GM12878 (cell line): ENCODE results near the gene KDM4C. TPM values are rescaled to one million over a fixed set of nuclear protein-coding genes. Genes with fewer than 3 reads are reported as not detected.

ENCODE experiments used
- ATAC-seq: fragments of 200-7000 bp; cut with Tn5 transposase; 3 replicates; pipeline ENCODE4 v1.9.1; 2020; ENCODE audit warnings: mild to moderate bottlenecking, moderate library complexity
- BruUV-seq: library from RNA; stranded (reverse); fragments of 400-500 nt; replicated peaks from 2 replicates; lab custom pipeline; 2021; lab: Mats Ljungman, UMichigan
- CTCF ChIA-PET: fragments of 300-600 bp; sonication (Branson Sonifier 250); formaldehyde crosslinking; extraction: SDS; loops from one replicate; lab custom pipeline; 2021; ENCODE audit warnings: inconsistent platforms; lab: Yijun Ruan, JAX
- POLR2A ChIA-PET: fragments of 350-600 bp; formaldehyde crosslinking; extraction: SDS; loops from one replicate; lab custom pipeline; 2021; ENCODE audit warnings: inconsistent platforms; lab: Charles Lee
- RAD21 ChIA-PET: fragments of 300-600 bp; sonication (Branson Sonifier 250); formaldehyde crosslinking; loops from one replicate; lab custom pipeline; 2023; ENCODE audit warnings: antibody characterized with exemption; ENCODE audit not compliant: unreplicated experiment; lab: Charles Lee
- SMC1A ChIA-PET: fragments of 300-600 bp; sonication (Branson Sonifier 250); formaldehyde crosslinking; loops from one replicate; lab custom pipeline; 2023; ENCODE audit not compliant: unreplicated experiment, uncharacterized antibody; lab: Charles Lee
- DNase-seq: peaks from one replicate; pipeline ENCODE4 v3.0.0-alpha.2; 2011; ENCODE audit warnings: low read depth, low spot score
- FAIRE-seq: peaks from 3 replicates; lab custom pipeline; 2011; peaks lifted over from hg19 to GRCh38; lab: Jason Lieb, UNC
- H2AFZ ChIP-seq: 2 replicates; pipeline ENCODE4 v1.6.0; 2011; ENCODE audit warnings: low read depth, low read length, control low read depth; ENCODE audit not compliant: control insufficient read depth
- H3K27ac ChIP-seq: 2 replicates; pipeline ENCODE4 v1.5.1; 2011; ENCODE audit warnings: control low read depth; ENCODE audit not compliant: control insufficient read depth, insufficient read depth
- H3K27me3 ChIP-seq, 2 experiments: replicated peaks in 1 of 2; 2 replicates each; pipeline versions ENCODE4 v1.6.0 to v1.6.1; 2011; ENCODE audit warnings: low read length in 1 of 2; ENCODE audit not compliant: control insufficient read depth in 2 of 2, insufficient read depth in 2 of 2
- H3K36me3 ChIP-seq, 2 experiments: 2 replicates each; pipeline ENCODE4 v1.5.1; 2011; ENCODE audit warnings: low read length in 1 of 2; ENCODE audit not compliant: control insufficient read depth in 2 of 2, insufficient read depth in 2 of 2
- H3K4me1 ChIP-seq: 2 replicates; pipeline ENCODE4 v1.6.1; 2011; ENCODE audit warnings: mild to moderate bottlenecking, low read length, moderate library complexity, mixed read lengths; ENCODE audit not compliant: control insufficient read depth, insufficient read depth
- H3K4me2 ChIP-seq: 2 replicates; pipeline ENCODE4 v1.6.0; 2011; ENCODE audit warnings: control low read depth; ENCODE audit not compliant: control insufficient read depth, insufficient read depth
- H3K4me3 ChIP-seq: fragments of 200-600 bp; sonication (generic); 2 replicates; pipeline ENCODE4 v1.5.1; 2016
- H3K79me2 ChIP-seq: 2 replicates; pipeline ENCODE4 v1.6.0; 2011; ENCODE audit warnings: low read length; ENCODE audit not compliant: control insufficient read depth, insufficient read depth
- H3K9ac ChIP-seq: 2 replicates; pipeline ENCODE4 v1.8.0; 2011; ENCODE audit warnings: low read length, control low read depth, mixed read lengths; ENCODE audit not compliant: control insufficient read depth, insufficient read depth
- H3K9me3 ChIP-seq: replicated peaks from 3 replicates; pipeline ENCODE4 v1.5.1; 2011; ENCODE audit warnings: mild to moderate bottlenecking, low read length; ENCODE audit not compliant: control insufficient read depth, insufficient read depth
- H4K20me1 ChIP-seq: 2 replicates; pipeline ENCODE4 v1.6.0; 2011; ENCODE audit not compliant: control insufficient read depth, insufficient read depth
- CHD2 ChIP-seq: IDR thresholded peaks from 2 replicates; pipeline ENCODE4 v1.6.1; 2011; ENCODE audit warnings: low read depth, low read length, improper control_type of control experiment, borderline replicate concordance
- EGR1 ChIP-seq, 2 experiments: IDR thresholded peaks; 1 replicate in 1 of 2; 2 replicates in 1 of 2; pipeline ENCODE4 v1.6.1; 2011 to 2012; ENCODE audit warnings: low read depth in 2 of 2, low read length in 2 of 2, borderline replicate concordance in 1 of 2, mild to moderate bottlenecking in 1 of 2, moderate library complexity in 1 of 2
- FOS ChIP-seq: IDR thresholded peaks from 3 replicates; pipeline ENCODE4 v1.6.1; 2011; ENCODE audit warnings: borderline replicate concordance; ENCODE audit not compliant: insufficient read length; ENCODE audit errors: extremely low read depth
- MEF2B ChIP-seq: fragments of 450-650 bp; IDR thresholded peaks from 2 replicates; pipeline ENCODE4 v1.6.1; 2018; ENCODE audit warnings: mild to moderate bottlenecking, moderate library complexity; ENCODE audit not compliant: partially characterized antibody, poor library complexity, severe bottlenecking
- SMAD1 ChIP-seq: fragments of 450-650 bp; IDR thresholded peaks from 2 replicates; pipeline ENCODE4 v1.6.1; 2018; ENCODE audit warnings: mild to moderate bottlenecking, low read depth; ENCODE audit not compliant: partially characterized antibody
- SREBF2 ChIP-seq: IDR thresholded peaks from 2 replicates; pipeline ENCODE4 v1.6.1; 2012; ENCODE audit warnings: mild to moderate bottlenecking, low read length
- TCF3 ChIP-seq: IDR thresholded peaks from 2 replicates; pipeline ENCODE4 v1.6.1; 2012; ENCODE audit warnings: low read depth, mild to moderate bottlenecking, low read length, borderline replicate concordance; ENCODE audit not compliant: insufficient read depth
- WGBS: methylation state at CpG from one replicate; pipeline ENCODE4 v1.1.6; 2016; ENCODE audit warnings: low lambda C conversion rate; ENCODE audit not compliant: insufficient replicate concordance, insufficient coverage; ENCODE audit errors: missing lambda C conversion rate; 5-methylcytosine and 5-hydroxymethylcytosine counted together
- in situ Hi-C: fragments of 300-500 bp; cut with MboI; formaldehyde crosslinking; loops from 9 replicates; pipeline ENCODE4 v1.14.3; 2018; ENCODE audit warnings: mixed read lengths
- intact Hi-C: fragments of 100-400 bp; cut with micrococcal nuclease; formaldehyde crosslinking; loops from one replicate; pipeline ENCODE4 v1.14.2; 2022; ENCODE audit not compliant: unreplicated experiment
- polyA plus RNA-seq, 11 experiments: library from polyadenylated mRNA; depleted of rRNA in 4 of 11; unstranded in 6 of 11; stranded (reverse) in 5 of 11; fragments of >200 nt; fragmentation: Nextera tagmentation in 4 of 11; fragmentation: Illumina TruSeq in 1 of 11; extraction: Ambion mirVana in 4 of 11; extraction: Trizol in 1 of 11; gene quantifications; 1 replicate in 1 of 11; 2 replicates in 10 of 11; pipeline versions ENCODE4 v1.2.1 to v1.2.3, GENCODE V29; 2011 to 2016; ENCODE audit warnings: inconsistent platforms in 2 of 11, missing spikeins in 2 of 11, low read depth in 1 of 11
- total RNA-seq, 4 experiments: library from RNA; depleted of rRNA in 3 of 4; stranded (reverse); fragments of >200 nt in 3 of 4; fragmentation: Illumina TruSeq in 1 of 4; extraction: Trizol in 1 of 4; gene quantifications; 2 replicates each; pipeline versions ENCODE4 v1.2.1 to v1.2.3, GENCODE V29; 2013 to 2021
- TF ChIP-seq, protein P1 (sequence below): IDR thresholded peaks from 2 replicates; pipeline ENCODE4 v1.6.1; 2012; ENCODE audit warnings: improper control_type of control experiment, low read depth, low read length; ENCODE audit not compliant: insufficient replicate concordance
- TF ChIP-seq, protein P2 (sequence below): fragments of 450-650 bp; IDR thresholded peaks from 2 replicates; pipeline ENCODE4 v1.6.1; 2017; ENCODE audit warnings: antibody characterized with exemption, mild to moderate bottlenecking, moderate library complexity

KDM4C gene
- total and polyA plus RNA-seq, 10 of the 15 experiments (the other 5 are each of a cell fraction or from before 2014, with no cell fraction given): 6.8 to 41.2 (median 20.1) TPM

DNA sequence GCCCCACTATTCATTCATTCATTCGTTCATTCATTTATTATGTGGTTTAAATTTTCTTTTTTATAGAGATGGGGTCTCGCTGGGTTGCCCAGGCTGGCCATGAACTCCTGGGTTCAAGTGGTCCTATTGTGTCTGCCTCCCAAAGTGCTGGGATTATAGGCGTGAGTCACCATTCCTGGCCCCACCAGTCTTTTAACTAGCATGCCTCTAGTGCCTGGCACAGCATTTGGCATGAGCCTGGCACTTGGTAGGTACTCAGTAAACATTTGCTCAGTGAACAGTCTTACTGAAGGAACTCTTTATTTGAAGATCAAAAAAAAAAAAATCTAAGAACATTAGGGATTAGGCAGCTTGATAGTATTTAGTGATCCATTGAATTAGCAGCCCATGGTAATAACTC lies 98.1 kb downstream of the KDM4C start:
- no peak for FAIRE-seq
- ChIA-PET SMC1A (interaction anchor here (0.6 kb wide), 1 partner anchor 530 kb away, joined by 5 read pairs; no protein-coding TSS in a partner anchor), CTCF (no interaction called here)

More for the DNA sequence above, 98.1 kb downstream of the KDM4C start:
- TF ChIP-seq SMAD1 (no peak), EGR1 (IDR thresholded peaks at IDR 0.05; ENCODE audit: borderline replicate concordance in 1 of 2, low read depth in 2 of 2, low read length in 2 of 2) (no peak), TCF3 (no peak), SREBF2 (no peak), MEF2B (no peak), FOS (no peak), CHD2 (no peak)
- TF ChIP-seq, protein P1, sequence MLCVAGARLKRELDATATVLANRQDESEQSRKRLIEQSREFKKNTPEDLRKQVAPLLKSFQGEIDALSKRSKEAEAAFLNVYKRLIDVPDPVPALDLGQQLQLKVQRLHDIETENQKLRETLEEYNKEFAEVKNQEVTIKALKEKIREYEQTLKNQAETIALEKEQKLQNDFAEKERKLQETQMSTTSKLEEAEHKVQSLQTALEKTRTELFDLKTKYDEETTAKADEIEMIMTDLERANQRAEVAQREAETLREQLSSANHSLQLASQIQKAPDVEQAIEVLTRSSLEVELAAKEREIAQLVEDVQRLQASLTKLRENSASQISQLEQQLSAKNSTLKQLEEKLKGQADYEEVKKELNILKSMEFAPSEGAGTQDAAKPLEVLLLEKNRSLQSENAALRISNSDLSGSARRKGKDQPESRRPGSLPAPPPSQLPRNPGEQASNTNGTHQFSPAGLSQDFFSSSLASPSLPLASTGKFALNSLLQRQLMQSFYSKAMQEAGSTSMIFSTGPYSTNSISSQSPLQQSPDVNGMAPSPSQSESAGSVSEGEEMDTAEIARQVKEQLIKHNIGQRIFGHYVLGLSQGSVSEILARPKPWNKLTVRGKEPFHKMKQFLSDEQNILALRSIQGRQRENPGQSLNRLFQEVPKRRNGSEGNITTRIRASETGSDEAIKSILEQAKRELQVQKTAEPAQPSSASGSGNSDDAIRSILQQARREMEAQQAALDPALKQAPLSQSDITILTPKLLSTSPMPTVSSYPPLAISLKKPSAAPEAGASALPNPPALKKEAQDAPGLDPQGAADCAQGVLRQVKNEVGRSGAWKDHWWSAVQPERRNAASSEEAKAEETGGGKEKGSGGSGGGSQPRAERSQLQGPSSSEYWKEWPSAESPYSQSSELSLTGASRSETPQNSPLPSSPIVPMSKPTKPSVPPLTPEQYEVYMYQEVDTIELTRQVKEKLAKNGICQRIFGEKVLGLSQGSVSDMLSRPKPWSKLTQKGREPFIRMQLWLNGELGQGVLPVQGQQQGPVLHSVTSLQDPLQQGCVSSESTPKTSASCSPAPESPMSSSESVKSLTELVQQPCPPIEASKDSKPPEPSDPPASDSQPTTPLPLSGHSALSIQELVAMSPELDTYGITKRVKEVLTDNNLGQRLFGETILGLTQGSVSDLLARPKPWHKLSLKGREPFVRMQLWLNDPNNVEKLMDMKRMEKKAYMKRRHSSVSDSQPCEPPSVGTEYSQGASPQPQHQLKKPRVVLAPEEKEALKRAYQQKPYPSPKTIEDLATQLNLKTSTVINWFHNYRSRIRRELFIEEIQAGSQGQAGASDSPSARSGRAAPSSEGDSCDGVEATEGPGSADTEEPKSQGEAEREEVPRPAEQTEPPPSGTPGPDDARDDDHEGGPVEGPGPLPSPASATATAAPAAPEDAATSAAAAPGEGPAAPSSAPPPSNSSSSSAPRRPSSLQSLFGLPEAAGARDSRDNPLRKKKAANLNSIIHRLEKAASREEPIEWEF: no peak
- TF ChIP-seq, protein P2, sequence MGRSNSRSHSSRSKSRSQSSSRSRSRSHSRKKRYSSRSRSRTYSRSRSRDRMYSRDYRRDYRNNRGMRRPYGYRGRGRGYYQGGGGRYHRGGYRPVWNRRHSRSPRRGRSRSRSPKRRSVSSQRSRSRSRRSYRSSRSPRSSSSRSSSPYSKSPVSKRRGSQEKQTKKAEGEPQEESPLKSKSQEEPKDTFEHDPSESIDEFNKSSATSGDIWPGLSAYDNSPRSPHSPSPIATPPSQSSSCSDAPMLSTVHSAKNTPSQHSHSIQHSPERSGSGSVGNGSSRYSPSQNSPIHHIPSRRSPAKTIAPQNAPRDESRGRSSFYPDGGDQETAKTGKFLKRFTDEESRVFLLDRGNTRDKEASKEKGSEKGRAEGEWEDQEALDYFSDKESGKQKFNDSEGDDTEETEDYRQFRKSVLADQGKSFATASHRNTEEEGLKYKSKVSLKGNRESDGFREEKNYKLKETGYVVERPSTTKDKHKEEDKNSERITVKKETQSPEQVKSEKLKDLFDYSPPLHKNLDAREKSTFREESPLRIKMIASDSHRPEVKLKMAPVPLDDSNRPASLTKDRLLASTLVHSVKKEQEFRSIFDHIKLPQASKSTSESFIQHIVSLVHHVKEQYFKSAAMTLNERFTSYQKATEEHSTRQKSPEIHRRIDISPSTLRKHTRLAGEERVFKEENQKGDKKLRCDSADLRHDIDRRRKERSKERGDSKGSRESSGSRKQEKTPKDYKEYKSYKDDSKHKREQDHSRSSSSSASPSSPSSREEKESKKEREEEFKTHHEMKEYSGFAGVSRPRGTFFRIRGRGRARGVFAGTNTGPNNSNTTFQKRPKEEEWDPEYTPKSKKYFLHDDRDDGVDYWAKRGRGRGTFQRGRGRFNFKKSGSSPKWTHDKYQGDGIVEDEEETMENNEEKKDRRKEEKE: no peak
- H3K27ac ChIP-seq: no peak overlapping the region
- ATAC-seq (no peak), DNase-seq (no peak)
- no peaks in the 10 kb centered on the region for H3K4me1 ChIP-seq
- no peak overlapping the region for H3K4me2 ChIP-seq
- H3K4me3 ChIP-seq: no peak overlapping the region
- in situ Hi-C loops: no loop called here
- no TSS peak for BruUV-seq
- H3K36me3 ChIP-seq: peaks cover 2% of the 10 kb centered on the region in 2 experiments; a peak in 2 of 4 replicates
- H2AFZ ChIP-seq: no peak overlapping the region
- no peaks in the 10 kb centered on the region for H3K79me2 ChIP-seq
- H3K27me3 ChIP-seq: no peaks in the 10 kb centered on the region
- intact Hi-C loops: no loop called here
- ChIA-PET POLR2A (no interaction called here), RAD21 (no interaction called here)
- H4K20me1 ChIP-seq: no peaks in the 10 kb centered on the region
- 98% methylated on average over 3 of the region's 3 CpGs for WGBS
- H3K9me3 ChIP-seq: no peaks in the 10 kb centered on the region
- no peak overlapping the region for H3K9ac ChIP-seq
